Measurements from ENCODE around the gene RANBP9.

DNA sequence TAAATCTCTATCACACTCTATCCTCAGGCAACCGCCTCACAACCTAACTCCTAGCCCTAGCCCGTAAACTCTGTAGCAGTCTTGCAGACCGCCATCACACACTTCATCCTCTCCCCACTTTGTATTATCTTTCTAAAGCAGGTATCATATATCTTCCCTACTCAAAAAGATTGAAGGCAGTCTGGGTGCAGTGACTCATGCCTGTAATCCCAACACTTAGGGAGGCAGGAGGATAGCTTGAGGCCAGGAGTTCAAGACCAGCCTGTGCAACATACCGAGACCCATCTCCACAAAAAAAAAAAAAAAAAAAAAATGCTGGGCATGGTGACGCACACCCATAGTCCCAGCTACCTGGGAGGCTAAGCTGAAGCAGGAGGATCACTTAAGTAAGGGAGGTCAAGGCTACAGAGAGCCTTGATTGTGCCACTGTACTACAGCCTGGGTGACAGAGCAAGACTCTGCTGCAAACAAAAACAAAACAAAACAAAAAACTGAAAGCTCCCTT is 22.9 kb downstream of the RANBP9 start:
- TF ChIP-seq FOXP2 (optimal IDR thresholded peaks at IDR 0.05; ENCODE audit: borderline replicate concordance, extremely low read depth, extremely low read length, insufficient read depth) = no peak
- TF ChIP-seq POLR2AphosphoS5 (IDR thresholded peaks at IDR 0.05; ENCODE audit: low read depth, low read length) = no peak
- TF ChIP-seq, protein P1, sequence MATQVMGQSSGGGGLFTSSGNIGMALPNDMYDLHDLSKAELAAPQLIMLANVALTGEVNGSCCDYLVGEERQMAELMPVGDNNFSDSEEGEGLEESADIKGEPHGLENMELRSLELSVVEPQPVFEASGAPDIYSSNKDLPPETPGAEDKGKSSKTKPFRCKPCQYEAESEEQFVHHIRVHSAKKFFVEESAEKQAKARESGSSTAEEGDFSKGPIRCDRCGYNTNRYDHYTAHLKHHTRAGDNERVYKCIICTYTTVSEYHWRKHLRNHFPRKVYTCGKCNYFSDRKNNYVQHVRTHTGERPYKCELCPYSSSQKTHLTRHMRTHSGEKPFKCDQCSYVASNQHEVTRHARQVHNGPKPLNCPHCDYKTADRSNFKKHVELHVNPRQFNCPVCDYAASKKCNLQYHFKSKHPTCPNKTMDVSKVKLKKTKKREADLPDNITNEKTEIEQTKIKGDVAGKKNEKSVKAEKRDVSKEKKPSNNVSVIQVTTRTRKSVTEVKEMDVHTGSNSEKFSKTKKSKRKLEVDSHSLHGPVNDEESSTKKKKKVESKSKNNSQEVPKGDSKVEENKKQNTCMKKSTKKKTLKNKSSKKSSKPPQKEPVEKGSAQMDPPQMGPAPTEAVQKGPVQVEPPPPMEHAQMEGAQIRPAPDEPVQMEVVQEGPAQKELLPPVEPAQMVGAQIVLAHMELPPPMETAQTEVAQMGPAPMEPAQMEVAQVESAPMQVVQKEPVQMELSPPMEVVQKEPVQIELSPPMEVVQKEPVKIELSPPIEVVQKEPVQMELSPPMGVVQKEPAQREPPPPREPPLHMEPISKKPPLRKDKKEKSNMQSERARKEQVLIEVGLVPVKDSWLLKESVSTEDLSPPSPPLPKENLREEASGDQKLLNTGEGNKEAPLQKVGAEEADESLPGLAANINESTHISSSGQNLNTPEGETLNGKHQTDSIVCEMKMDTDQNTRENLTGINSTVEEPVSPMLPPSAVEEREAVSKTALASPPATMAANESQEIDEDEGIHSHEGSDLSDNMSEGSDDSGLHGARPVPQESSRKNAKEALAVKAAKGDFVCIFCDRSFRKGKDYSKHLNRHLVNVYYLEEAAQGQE (IDR thresholded peaks at IDR 0.05; ENCODE audit: insufficient read depth in 1 of 2, low read depth in 2 of 2, low read length in 2 of 2) = no peak

Measured in PFSK-1 (cell line).